Measurements from ENCODE around the gene PUM1.

- TF ChIP-seq CTCF (IDR thresholded peaks at IDR 0.05; ENCODE audit: poor library complexity) (no peak), EZH2phosphoT487 (IDR thresholded peaks at IDR 0.05; ENCODE audit: low read depth, severe bottlenecking, unreplicated experiment) (no peak), EZH2 (IDR thresholded peaks at IDR 0.05; ENCODE audit: borderline replicate concordance) (no peak)
These were observed 97.1 kb downstream of the PUM1 start for GRCh38 chr1:30968220-30968971.
